ENCODE measurements around the gene HYAL3. TPM values are rescaled to one million over a fixed set of nuclear protein-coding genes. Genes with fewer than 3 reads are reported as not detected.
A peak's percentile ranks its signal among the peaks of the same experiment; 100 is the strongest.

HYAL3 gene
- total and polyA plus RNA-seq, 2 of the 8 experiments (the other 6 are each of a cell fraction or from before 2014, with no cell fraction given) = 3.2 to 12.2 TPM

- Histone ChIP-seq H4K5ac (ENCODE audit: insufficient read length, low read depth, low read length) (peak within 1 kb of the TSS; percentile 44), H3K9ac (replicated peaks in 1 of 4; ENCODE audit: extremely low read depth in 1 of 4, low read depth in 3 of 4, low read length in 3 of 4) (peak within 1 kb of the TSS in 3 of 4 experiments; percentile 69 to 78 (median 76); a peak in 6 of 7 replicates), H3K18ac (ENCODE audit: extremely low read depth, low read length) (peak within 1 kb of the TSS; percentile 51; the same call in 1 of the 2 replicates), H3K23me2 (ENCODE audit: low read depth, low read length) (peaks cover 10% of the 10 kb centered on the region), H2BK20ac (ENCODE audit: low read length) (0 out of 2 replicates have a peak within 1 kb of the TSS, but pooled peaks have one; percentile 61), H4K20me1 (replicated peaks in 1 of 2; ENCODE audit: control insufficient read depth in 1 of 2, insufficient read depth in 2 of 2, low read length in 2 of 2) (peaks cover 0 to 7% of the 10 kb centered on the region in 2 experiments), H3K4me2 (ENCODE audit: insufficient read depth in 1 of 2, low read depth in 2 of 2, low read length in 2 of 2) (peak within 1 kb of the TSS; percentile 93 to 95), H3K36me3 (ENCODE audit: control insufficient read depth in 2 of 4, insufficient read depth in 4 of 4, low read length in 3 of 4) (peaks cover 16 to 27% (median 22%) of the 10 kb centered on the region in 4 experiments), H3K4me3 (ENCODE audit: extremely low read depth in 1 of 4, insufficient read depth in 2 of 4, low read depth in 3 of 4, low read length in 4 of 4) (peak within 1 kb of the TSS; percentile 62 to 95 (median 94)), H3K9me3 (ENCODE audit: insufficient read depth in 2 of 2, low read depth in 1 of 2, low read length in 1 of 2) (no peaks in the 10 kb centered on the region), H3K27me3 (replicated peaks in 1 of 4; ENCODE audit: control insufficient read depth in 3 of 4, extremely low read depth in 1 of 4, insufficient read depth in 3 of 4, low read length in 3 of 4) (no peaks in the 10 kb centered on the region; a peak in 1 of 7 replicates), H3K56ac (replicated peaks; ENCODE audit: insufficient read length, low read depth, low read length) (peak within 1 kb of the TSS; percentile 37), H2BK15ac (ENCODE audit: low read length) (peak within 1 kb of the TSS; percentile 92; the same call in 1 of the 2 replicates), H3K14ac (ENCODE audit: insufficient read length) (no peak within 1 kb of the TSS), H2AFZ (ENCODE audit: low read length) (0 out of 2 replicates have a peak within 1 kb of the TSS, but pooled peaks have one; percentile 61), H3K23ac (ENCODE audit: insufficient read length) (no peak within 1 kb of the TSS), H3K27ac (ENCODE audit: low read depth, low read length) (peak within 1 kb of the TSS; percentile 37; the same call in 1 of the 2 replicates), H2AK5ac (ENCODE audit: low read depth, low read length) (peak within 1 kb of the TSS; percentile 71; the same call in 1 of the 2 replicates), H3K4me1 (replicated peaks in 1 of 4; ENCODE audit: control insufficient read depth in 3 of 4, insufficient read depth in 4 of 4, low read length in 3 of 4) (peaks cover 0 to 7% (median 5%) of the 10 kb centered on the region in 4 experiments; a peak in 4 of 7 replicates), H3K79me2 (ENCODE audit: control insufficient read depth in 1 of 2, insufficient read depth in 2 of 2, low read length in 2 of 2) (peaks cover 0 to 15% of the 10 kb centered on the region in 2 experiments; a peak in 3 of 4 replicates), H4K8ac (ENCODE audit: extremely low read depth, insufficient read depth, low read length) (peak within 1 kb of the TSS; percentile 54; the same call in 1 of the 2 replicates), H2BK12ac (ENCODE audit: low read depth, low read length) (no peak within 1 kb of the TSS), H3K4ac (replicated peaks; ENCODE audit: insufficient read length, low read depth, low read length) (peak within 1 kb of the TSS; percentile 88), H2BK5ac (ENCODE audit: low read depth, low read length) (peak within 1 kb of the TSS; percentile 67; the same call in 1 of the 2 replicates), H3K79me1 (ENCODE audit: low read depth, low read length) (peaks cover 8% of the 10 kb centered on the region; the same call in 1 of the 2 replicates), H2BK120ac (replicated peaks; ENCODE audit: low read depth, low read length) (no peak within 1 kb of the TSS), H4K91ac (replicated peaks; ENCODE audit: insufficient read length, low read length) (peak within 1 kb of the TSS; percentile 75)
- POLR2A ChIA-PET (ENCODE audit: partially characterized antibody) = interaction anchor here (0.7 to 6.8 kb wide), 16 partner anchors 10 to 89 kb away, joined by 3 to 122 read pairs (median 4); partner anchors contain the start of genes HYAL1, HYAL2, LSMEM2 and TUSC2
- FAIRE-seq = peak; percentile 91
- DNase-seq (ENCODE audit: low read depth in 1 of 2, low spot score in 2 of 2) = peak; percentile 91 to 94
- 9% methylated on average over 48 of the region's 67 CpGs; no CpG with 5 or more reads in 1 of the 2 experiments for WGBS, 2 experiments (ENCODE audit: extremely low coverage in 1 of 2, insufficient coverage in 1 of 2, insufficient read length in 1 of 2, insufficient replicate concordance in 2 of 2, low coverage in 1 of 2, low lambda C conversion rate in 2 of 2, missing lambda C conversion rate in 1 of 2)
- CTCF ChIA-PET (ENCODE audit: partially characterized antibody) = interaction anchor here (0.5 to 4.3 kb wide), 14 partner anchors 8 to 98 kb away, joined by 3 to 17 read pairs (median 4); partner anchors contain the start of genes HYAL1, HYAL2, LSMEM2 and SEMA3B
- no peak; a peak in 1 of 4 replicates for TF ChIP-seq RAD21 (IDR thresholded peaks at IDR 0.05 in 1 of 2, conservative IDR thresholded peaks at IDR 0.05 in 1 of 2; ENCODE audit: low read depth in 2 of 2, low read length in 2 of 2)
- peak; percentile 89 to 97; a peak in 2 of 4 replicates for TF ChIP-seq SIN3A (conservative IDR thresholded peaks at IDR 0.05 in 1 of 2, IDR thresholded peaks at IDR 0.05 in 1 of 2; ENCODE audit: low read depth in 1 of 2, low read length in 2 of 2)
- peak; percentile 73; the same call in 1 of the 2 replicates for TF ChIP-seq POLR2AphosphoS5 (IDR thresholded peaks at IDR 0.05; ENCODE audit: low read depth, low read length)
- TF ChIP-seq ATF3 (IDR thresholded peaks at IDR 0.05; ENCODE audit: insufficient read depth, low read depth, low read length) = peak; percentile 91
- peak; percentile 71 for TF ChIP-seq TAF1 (IDR thresholded peaks at IDR 0.05; ENCODE audit: low read depth, low read length)
- peak; percentile 29; the same call in 1 of the 2 replicates for TF ChIP-seq KDM5A (IDR thresholded peaks at IDR 0.05; ENCODE audit: low read length)
- TF ChIP-seq CTBP2 (IDR thresholded peaks at IDR 0.05; ENCODE audit: borderline replicate concordance, insufficient read depth, insufficient read length, low read length) = no peak
These were observed 6.8 kb downstream of the HYAL3 start, which contains the start of gene IFRD2 for GRCh38 chr3:50292159-50293078. Gene IFRD2 (minus strand): TSS chr3:50292429. CDS start chr3:50292274, 155 bp downstream.

Data from H1 (cell line).